CD4-positive, alpha-beta T cell treated with Interleukin-17A for 4 hours (primary cell): Measurements from ENCODE around the gene RETREG2.

Source experiments
- DNase-seq: peaks from one replicate; pipeline ENCODE4 v3.0.0-alpha.2; 2020; ENCODE audit warnings: mixed read lengths

RETREG2 gene

DNA sequence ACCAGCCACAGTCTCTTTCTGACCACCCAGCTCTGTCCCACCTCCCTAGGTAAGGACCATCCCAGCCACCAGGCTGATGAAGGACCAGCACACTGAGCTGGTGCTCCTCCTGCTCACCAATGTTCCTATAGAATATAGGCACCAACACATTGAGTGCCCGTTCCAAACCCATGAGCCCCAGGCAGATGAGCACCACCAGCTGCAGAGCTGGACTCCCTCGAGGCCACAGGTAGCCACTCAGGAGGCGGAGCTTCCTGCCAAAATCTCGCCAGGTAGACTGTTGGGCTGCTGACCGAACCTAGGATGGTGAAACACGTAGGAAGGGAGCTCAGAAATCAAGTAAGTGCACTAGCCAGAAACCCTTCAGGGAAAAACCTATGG lies 38.5 kb downstream of the RETREG2 start:
- no peak for DNase-seq

DNA sequence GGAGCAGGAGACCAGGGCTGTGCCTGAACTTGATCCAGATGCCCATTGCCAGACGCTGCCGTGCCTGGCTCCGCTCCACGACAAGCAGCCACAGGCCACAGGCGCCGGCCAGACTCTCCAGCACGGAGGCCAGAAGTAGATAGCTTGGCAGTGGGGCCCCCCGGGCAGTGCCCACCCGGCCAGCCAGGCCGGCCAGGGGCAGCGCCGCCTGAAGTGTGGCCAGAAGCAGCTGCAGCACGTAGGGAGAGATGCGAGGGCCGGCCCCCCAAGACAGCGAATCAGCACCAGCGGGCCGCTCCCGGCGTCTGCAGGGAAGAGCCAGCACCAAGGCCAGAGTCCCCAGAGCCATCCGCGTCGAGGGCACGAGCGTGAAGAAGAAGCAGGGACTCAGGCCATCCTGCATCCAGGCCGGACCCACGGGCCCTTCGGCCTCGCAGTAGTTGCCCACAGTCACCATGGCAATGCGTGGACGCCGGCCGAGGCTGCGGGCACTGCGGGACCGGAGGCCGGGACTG lies 40.2 kb downstream of the RETREG2 start:
- peak; percentile 40 for DNase-seq

DNA sequence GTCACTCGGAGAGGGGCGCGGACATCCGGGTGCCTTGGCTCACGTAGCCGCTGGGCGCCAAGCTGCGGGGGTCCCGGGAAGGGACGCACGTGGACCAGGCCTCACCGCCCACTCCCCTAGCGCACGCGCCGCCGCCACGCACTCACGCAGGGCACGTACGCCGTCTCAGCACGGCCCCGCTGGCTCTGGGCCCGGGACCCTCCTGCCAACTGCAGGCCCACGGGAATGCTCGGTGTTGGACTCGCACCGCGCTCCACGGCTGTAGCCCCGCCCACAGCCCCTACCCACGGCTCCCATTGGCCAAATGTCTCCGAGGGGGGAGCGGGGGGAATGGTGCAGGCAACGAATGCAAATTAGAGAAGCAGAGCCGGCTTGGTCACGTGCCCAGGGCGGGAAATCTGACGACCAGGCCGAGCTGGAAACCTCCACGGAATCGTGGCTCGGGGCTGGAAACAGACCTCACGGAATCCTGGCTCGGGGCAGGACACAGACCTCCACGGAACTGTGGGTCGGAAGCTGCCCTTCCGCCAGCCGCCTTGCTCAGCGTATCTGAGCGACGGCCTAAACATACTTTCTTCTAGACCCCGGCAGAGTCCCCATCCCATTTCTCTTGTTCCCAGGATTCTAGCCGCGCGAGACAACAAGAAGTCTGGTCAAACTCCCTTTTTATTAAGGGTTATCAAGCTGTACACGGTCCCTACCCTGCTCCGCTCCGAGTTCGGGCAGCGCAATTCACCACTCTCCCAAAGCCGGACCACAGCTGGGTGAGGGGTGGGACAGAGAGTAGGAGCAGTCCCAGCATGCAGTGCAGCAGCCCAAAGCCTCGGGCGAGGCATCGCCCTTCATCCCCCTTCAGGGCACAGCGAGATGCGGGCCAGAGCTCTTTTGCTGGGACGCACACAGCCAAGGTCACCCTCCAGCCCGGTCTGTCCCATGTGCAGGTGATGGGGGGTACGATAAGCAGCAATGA lies 40.9 kb downstream of the RETREG2 start, which contains the start of gene ABCB6:
Gene ABCB6 (minus strand): TSS at position 227 of the 970 bp plus-strand sequence. CDS start 285 bp downstream, outside the sequence.
- DNase-seq = peak; percentile 92

DNA sequence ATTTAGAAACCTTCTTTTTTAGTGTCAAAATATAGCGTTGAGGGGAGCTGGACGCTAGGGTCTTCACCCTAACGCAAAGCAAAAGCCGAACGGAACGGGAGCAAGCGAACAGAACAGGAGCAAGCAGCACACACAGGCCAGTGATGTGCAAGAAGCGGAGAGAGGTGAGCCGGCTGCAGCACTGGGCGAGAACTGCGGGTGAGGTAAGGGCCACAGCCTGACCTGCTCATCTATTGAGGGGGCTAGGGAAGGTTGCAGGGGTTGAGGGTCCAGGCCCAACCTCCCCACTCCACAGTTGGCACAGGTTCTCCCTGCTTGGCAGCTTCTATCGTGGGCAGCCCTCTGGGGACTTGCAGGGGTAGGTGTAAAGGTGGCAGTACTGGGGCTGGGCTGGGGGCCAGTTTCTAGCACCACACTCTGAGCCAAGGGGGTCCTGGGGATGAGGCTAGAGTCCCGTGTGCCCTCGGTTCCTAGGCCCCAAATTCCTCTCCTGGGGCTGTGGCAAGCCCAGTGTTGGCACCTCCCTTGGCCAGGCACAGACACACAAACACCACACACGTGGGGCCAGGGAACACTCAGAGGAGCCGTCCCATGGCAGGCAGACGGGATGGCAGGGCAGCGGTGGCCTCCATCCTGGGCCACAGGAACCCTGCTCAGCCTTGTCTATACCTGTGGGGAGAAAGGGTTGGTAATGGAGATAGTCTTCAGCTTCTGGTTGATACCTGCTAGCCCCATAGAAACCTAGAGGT lies 41.9 kb downstream of the RETREG2 start:
- DNase-seq = no peak

DNA sequence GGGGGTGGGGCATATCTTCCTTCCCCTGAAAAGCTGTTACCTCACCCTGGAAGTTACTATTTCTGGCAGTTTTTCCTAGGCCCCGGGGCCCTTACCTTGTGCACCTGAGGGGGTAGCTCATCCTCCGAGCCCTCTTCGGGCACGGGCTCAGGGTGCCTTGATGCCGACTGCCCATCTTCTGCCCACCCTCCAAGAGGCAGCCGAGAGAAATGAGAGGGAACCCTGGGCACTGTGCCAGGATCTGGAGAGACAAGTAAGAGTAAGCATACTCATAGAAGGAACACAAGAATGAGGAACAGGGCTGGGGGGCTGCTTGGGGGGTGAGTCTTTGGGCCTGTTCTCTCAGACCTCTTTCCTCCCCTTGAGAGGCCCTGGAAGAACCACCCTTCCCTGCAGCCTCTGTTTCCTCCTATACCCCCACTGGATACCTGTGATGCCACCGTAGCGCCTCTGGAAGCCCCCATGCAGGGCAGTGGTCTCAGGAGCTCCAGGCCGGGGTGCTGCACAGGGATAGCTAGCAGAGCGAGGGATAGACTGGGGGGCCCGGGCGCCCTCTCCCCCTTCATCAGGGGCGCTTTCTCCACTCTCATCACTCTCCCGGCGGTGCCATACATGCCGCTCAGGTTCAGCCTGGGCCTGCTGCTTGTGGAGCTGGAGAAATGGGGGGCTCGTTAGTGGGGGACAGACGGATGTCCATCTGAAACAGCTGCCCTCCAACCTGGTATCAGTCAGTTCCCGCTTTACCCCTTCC lies 42.8 kb downstream of the RETREG2 start:
- no peak for DNase-seq

DNA sequence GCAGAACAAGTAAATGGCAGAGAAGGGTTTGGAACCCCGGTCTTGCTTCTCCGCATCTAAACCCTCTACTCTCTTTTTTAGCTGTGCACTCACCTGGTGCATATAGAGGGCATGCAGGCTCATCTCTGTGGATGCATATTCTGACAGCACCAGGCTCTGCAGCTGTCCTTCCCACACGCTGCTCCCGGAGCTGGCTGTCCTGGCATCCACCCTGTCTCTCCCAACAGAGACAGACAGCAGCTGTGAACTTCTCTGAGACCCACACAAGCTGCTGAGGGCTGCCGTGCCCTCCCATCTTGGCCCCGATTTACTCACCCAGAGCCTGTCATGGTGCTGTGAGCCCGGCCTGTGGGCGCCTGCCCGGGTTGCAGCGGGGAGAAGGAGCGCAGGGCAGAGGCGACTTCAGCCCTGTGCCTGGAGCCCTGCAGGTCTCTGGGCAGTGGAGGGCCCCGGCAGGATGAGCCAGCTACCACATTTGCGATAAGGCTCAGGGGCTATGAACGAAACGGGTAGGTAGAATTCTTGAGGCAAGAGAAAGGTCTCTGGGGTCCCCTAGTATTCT lies 44.0 kb downstream of the RETREG2 start:
- DNase-seq = no peak

DNA sequence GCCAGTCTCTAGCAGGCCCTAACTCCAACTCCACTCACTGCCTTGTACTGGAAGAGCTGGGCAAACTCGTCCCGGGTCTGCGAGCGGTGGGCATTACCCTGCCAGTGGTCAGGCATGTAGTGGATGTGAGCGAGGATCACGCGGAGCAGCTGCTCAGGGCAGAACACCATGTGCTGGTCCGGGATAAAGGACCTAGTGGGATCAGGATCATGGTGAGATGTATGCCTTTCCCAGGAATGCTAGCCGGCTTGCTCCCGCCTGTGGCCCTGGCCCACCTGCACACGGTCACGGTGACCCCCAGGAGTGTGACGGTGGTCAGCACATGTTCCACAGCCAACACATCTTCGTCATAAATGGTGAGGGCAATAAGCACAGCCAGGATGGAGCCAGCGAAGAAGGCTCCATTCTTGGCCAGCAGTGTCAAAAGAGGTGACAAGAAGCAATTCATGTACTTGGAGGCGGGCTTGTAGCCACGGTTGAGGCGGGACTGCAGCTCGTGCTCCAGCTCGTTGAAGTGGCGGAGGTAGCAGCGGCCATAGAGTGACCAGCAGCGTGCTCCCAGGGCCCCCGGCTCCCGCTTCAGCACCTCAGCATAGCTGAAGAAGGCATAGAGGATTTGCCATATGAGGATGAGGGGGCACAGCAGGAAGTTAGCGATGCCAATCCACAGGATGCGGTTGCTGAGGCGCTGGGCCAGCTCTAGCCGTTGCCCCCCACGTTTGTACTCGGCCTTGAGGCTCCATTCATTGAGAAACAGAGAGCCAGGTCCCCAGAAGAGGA lies 45.9 kb downstream of the RETREG2 start:
- no peak for DNase-seq

DNA sequence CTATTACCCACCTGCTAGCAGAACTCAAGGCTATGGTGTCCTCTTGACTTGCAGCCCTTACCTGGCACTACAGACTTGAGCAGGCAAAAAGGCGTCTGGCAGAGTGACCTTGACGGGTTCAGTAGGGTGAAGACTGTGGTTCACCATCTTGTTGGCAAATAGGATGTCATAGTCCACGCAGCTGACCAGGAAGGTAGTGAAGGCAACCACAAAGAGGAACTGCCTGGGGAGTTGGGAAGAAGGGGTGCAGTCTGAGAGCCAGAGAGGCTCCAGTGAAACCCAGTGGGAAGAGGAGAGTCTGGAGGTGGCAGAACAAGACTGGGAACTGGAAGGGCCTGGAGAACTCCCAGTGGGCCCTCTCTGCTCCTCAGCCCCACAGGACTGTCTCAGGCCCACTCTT lies 47.3 kb downstream of the RETREG2 start:
- no peak for DNase-seq

DNA sequence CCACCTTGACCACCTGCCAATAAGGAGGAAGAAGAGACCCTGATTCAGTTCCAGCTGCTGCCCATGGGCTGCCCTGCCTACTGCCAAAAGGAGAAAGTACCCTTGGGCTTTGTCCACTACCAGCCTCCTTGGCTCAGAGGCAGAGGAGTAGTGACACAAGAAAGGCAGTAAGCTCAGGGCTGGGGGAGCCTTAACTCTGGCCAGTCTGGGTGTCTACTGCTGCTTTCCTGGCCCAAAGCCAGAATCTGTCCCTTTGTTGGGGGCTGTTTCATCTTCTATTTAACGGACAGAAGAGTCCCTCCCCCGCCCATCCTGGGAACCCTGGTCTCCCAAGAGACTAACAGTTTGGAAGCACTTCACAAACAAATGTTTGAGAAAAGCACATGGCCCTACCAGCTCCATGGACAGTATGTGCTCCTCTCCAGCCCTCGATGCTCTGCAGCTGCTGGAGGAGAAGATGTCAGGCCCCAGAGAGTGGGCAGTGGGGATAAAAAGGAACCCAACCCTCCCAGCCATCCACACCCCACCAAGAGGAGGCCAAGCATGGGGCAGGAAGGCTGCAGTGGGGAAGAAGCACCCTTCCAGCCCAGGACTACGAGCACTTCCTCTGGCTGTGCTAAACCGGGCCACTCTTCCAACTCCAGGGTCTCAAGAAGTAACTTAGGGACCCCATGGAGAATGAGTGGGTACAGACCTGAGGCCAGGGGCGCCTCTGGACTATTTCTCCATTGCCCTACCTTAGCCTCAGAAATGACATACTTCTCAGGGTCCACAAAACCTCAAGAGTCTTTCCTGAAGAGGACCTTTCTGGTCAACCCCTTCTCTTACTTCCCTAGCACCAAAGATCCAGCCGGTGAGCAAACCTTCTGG lies 50.2 kb downstream of the RETREG2 start:
- peak; percentile 23 for DNase-seq

DNA sequence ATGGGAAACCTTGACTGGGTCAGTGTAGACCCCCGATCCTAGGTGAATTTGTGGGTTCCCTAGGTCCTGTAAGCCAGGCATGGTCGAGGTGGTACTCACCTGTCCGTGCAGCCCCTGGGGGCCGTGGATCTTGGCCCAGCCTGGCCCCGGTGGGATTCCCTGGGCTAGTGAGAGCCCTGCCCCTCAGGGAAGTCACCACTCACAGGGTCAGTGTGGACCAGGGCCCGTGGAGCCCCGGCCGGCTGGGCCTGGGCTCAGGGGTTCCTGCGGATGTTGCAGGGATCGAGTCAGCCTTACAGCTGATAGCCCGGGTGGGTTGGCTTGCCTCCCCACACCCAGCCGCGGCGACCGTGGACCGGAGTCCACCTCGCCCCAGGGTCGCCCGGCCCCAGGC lies 50.8 kb downstream of the RETREG2 start:
- no peak for DNase-seq

DNA sequence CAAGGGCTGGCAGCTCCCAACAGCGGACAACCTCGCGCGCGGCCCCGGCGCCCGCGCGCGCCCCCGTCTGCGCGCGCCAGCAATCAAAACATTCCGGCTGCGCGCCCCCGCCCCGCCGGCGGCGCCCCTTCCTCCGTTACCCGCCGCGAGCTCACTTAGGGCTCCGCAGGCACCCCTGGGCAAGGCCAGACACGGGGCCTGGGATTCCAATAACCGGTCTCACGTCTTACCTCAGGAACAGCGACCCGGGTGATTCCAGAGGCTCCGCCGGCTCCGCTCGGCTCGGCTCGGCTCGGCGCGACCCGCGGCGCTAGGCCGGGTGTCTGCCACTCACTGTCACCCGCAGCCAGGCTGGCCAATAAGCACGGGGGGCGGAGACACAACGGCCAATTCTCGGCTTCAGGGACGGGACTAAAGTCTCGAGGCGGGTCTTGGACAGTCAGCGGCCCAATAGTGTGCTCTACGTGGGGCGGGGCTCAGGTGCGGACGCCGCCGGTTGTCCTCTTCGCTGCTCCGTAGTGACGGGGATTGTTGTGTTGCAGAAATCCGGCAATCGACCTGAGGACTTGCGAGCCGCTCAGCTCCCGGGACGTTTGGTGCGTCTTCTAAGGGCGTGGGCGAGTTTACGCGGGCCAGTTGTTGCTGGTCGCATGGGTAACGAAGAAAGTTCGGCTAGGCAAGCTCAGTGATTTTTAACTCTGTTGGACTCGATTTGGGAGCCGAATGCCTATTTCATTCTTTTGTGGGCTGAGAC lies 51.4 kb downstream of the RETREG2 start, which contains the start of the genes ANKZF1 and ATG9A:
Gene ANKZF1 (plus strand): TSS at position 502 of the 754 bp plus-strand sequence. CDS start 452 bp downstream, outside the sequence.
Gene ATG9A (minus strand): TSS at position 332 of the 754 bp plus-strand sequence. CDS start 1,612 bp downstream, outside the sequence.
- peak; percentile 98 for DNase-seq

DNA sequence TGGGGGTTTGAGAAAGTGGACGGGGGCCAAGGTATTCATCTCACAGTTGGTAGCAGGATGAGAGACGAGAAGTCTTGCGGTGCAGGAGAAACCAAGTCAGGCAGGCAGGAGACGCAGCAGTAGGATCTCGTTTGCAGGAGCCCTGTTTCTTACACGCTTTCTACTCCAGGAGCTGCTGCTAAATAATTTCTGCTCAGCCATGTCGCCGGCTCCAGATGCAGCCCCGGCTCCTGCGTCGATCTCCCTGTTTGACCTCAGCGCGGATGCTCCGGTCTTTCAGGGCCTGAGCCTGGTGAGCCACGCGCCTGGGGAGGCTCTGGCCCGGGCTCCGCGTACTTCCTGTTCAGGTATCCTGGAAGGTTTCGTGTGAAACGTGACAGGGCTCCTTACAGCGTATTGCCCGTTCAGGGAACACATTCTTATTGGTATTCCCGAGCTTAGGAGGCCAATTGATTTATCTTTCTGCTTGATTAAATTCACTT lies 52.0 kb downstream of the RETREG2 start:
- peak; percentile 58 for DNase-seq

DNA sequence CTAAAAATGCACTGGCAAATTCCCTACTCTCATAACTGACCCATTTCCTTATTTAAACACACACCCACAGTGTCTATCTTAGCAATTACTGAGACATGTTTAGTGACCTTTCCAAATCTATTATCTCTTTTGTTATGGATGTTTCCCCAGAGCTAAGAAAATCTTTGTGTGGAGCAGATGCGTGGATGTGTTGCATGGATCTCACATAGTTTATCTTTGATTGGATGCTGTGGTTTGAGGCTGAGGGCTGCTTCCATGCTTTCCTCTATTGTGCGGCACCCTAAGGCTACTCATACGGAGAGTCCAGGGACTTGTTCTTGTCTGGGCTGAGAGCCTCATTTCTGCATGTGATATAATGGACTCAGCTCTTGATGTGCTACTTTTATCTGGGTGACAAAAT lies 56.3 kb downstream of the RETREG2 start:
- no peak for DNase-seq
